Nephron progenitor cell (in vitro differentiated cells): ENCODE data around the gene SPOUT1.
A peak's percentile ranks its signal among the peaks of the same experiment; 100 is the strongest.

Experiments used
- DNase-seq: peaks from one replicate; pipeline ENCODE4 v3.0.0; 2021
- H3K27ac Mint-ChIP-seq: 2 replicates; pipeline ENCODE4 v1.8.0; 2021; ENCODE audit warnings: mild to moderate bottlenecking, moderate library complexity, mixed read lengths
- H3K27me3 Mint-ChIP-seq: 2 replicates; pipeline ENCODE4 v1.8.0; 2021; ENCODE audit warnings: mild to moderate bottlenecking, low read depth, mixed read lengths; ENCODE audit not compliant: poor library complexity
- H3K36me3 Mint-ChIP-seq: 2 replicates; pipeline ENCODE4 v1.8.0; 2021; ENCODE audit warnings: low read depth, mixed read lengths
- H3K4me1 Mint-ChIP-seq: 2 replicates; pipeline ENCODE4 v1.8.0; 2021; ENCODE audit warnings: mixed read lengths
- H3K4me3 Mint-ChIP-seq: 2 replicates; pipeline ENCODE4 v1.8.0; 2021; ENCODE audit warnings: mild to moderate bottlenecking, moderate library complexity, mixed read lengths
- H3K9me3 Mint-ChIP-seq: 2 replicates; pipeline ENCODE4 v1.8.0; 2021; ENCODE audit warnings: mild to moderate bottlenecking, moderate library complexity, mixed read lengths
- TF ChIP-seq, protein P1 (sequence below): fragments of 200-600 bp; sonication (generic); IDR thresholded peaks from 2 replicates; pipeline ENCODE4 v1.5.0; 2021; ENCODE audit warnings: antibody characterized with exemption

SPOUT1 gene

DNA sequence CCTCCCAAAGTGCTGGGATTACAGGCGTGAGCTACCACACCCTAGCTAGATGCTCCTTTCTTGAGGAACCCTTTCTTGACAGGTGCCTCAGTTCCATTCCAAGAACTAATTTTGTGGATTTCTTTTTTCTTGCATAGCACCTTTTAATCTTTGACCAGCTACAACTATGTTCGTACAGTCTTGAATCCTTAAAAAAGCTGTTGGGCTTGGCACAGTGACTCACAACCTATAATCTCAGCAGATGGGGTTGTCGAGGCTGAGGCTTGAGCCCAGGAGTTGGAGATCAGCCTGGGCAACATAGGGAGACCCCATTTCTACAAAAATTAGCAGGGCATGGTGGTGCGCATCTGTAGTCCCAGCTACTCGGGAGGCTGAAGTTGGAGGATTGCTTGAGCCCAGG, 56.5 kb downstream of the SPOUT1 start:
- peak overlapping the region; percentile 45 for H3K27ac Mint-ChIP-seq
- peaks cover 2% of the 10 kb centered on the region for H3K27me3 Mint-ChIP-seq
- peaks cover 13% of the 10 kb centered on the region for H3K4me1 Mint-ChIP-seq
- peak overlapping the region; percentile 98 for H3K4me3 Mint-ChIP-seq
- H3K36me3 Mint-ChIP-seq = no peaks in the 10 kb centered on the region
- TF ChIP-seq, protein P1, sequence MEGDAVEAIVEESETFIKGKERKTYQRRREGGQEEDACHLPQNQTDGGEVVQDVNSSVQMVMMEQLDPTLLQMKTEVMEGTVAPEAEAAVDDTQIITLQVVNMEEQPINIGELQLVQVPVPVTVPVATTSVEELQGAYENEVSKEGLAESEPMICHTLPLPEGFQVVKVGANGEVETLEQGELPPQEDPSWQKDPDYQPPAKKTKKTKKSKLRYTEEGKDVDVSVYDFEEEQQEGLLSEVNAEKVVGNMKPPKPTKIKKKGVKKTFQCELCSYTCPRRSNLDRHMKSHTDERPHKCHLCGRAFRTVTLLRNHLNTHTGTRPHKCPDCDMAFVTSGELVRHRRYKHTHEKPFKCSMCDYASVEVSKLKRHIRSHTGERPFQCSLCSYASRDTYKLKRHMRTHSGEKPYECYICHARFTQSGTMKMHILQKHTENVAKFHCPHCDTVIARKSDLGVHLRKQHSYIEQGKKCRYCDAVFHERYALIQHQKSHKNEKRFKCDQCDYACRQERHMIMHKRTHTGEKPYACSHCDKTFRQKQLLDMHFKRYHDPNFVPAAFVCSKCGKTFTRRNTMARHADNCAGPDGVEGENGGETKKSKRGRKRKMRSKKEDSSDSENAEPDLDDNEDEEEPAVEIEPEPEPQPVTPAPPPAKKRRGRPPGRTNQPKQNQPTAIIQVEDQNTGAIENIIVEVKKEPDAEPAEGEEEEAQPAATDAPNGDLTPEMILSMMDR = no peak
- no peak for DNase-seq
- peaks cover 21% of the 10 kb centered on the region for H3K9me3 Mint-ChIP-seq

DNA sequence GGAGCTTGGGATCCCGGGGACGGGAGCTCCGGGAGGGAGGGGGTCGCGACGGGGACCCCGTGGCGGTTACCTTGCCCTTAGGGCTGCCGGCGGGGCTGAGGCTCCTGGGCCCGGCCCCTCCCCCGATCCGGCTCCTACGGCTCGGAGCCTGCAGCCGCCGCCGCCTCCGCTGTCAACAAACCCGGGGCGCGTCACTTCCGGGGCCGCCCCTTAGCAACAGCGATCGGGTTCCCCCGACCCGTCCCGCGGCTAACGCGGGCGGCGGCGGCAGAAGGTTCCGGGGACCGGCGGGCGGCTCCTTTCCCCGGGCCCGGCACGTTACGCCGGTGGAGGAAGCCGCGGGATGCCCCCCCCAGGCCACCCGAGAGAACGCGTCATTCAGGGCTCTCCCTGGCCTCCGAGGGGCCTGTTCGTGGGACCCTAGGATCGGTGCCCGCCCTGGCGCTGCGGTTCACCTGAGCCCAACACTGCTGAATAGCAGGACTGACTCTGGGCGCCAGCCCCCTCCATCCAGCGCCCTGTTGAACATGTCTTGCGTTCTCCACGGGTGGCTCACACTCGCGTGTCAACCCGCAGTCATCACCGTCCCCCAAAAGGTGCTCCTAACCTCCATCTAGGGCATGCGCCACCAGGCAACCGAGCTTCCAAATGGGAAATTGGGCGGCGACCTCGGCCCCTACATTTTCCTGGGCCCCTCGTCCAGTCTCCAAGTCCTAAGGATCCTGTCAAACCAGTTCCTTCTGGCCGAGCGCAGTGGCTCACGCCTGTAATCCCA, 57.7 kb downstream of the SPOUT1 start, which contains the start of gene ZER1:
Gene ZER1 (minus strand): TSS at position 183 of the 775 bp plus-strand sequence. CDS start 16,362 bp downstream, outside the sequence.
- TF ChIP-seq, protein P1 = no peak
- Mint-ChIP-seq H3K4me1 (peaks cover 13% of the 10 kb centered on the region), H3K27me3 (no peaks in the 10 kb centered on the region), H3K9me3 (peaks cover 16% of the 10 kb centered on the region), H3K27ac (peak within 1 kb of the TSS; percentile 98), H3K4me3 (peak within 1 kb of the TSS; percentile 98), H3K36me3 (no peaks in the 10 kb centered on the region)
- peak; percentile 96 for DNase-seq

DNA sequence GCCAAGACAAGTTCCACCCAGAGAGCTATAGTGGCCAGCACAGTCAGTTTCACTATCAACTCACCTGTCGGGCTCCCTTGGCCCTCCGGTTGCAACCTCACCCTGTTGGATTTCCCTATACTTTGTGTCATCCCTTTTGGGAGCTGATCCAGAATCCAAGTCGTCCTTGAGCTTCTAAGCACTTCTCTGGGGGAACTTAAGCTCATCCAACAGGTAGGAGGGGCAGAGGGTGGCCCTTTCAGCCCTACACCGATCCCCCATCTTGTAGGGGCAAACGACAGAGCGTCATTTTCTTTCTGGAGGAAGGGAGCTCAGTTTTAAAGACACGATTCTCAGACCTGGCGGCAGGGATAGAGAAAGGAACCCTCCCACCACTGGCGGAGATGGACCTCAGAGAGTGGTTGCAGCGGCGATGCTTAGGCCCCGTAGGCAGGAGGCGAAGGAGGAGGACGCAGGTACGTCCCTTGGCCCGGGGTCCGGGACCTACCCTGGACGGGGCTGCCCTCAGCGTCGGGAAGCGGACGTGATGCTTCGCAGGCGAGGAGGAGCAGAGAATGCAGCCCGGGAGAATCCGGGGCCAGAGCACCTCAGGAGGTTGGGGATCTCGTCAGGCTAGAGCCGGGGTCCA, 58.4 kb downstream of the SPOUT1 start:
- DNase-seq = no peak
- Mint-ChIP-seq H3K9me3 (peaks cover 15% of the 10 kb centered on the region), H3K4me1 (peaks cover 13% of the 10 kb centered on the region), H3K36me3 (no peaks in the 10 kb centered on the region), H3K4me3 (peak overlapping the region; percentile 98), H3K27me3 (no peaks in the 10 kb centered on the region), H3K27ac (peak overlapping the region; percentile 98)
- TF ChIP-seq, protein P1 = no peak

DNA sequence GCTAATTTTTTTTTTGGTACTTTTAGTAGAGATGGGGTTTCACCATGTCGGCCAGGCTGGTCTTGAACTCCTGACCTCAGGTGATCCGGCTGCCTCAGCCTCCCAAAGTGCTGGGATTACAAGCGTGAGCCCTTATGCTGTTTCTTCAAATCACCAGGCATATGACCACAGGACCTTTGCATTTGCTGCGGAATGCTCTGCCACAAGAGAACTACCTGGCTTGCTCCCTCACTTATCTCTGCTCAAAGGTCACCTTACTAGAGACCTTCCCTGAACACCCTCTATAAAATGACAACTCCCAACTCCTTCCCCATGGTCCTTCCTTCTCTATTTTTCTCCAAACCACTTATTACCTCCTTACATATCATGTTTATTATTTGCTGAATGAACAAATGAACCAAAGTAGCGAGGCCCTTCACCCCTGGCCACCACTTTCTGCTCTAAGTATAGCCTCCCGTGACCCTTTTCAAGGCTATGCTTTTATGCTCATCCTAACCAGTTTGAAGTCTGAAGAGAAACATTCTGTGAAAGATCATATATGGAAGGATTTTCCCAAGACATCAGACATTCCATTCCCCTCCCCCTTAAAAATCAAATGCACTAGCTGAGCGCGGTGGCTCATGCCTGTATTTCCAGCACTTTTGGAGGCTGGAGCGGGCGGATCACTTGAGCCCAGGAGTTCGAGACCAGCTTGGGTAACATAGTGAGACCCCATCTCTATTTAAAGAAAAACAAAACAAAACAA, 59.1 kb downstream of the SPOUT1 start:
- TF ChIP-seq, protein P1 = no peak
- Mint-ChIP-seq H3K4me3 (peak overlapping the region; percentile 98), H3K4me1 (peaks cover 13% of the 10 kb centered on the region), H3K36me3 (peaks cover 2% of the 10 kb centered on the region), H3K27me3 (no peaks in the 10 kb centered on the region), H3K27ac (peak overlapping the region; percentile 98), H3K9me3 (peaks cover 8% of the 10 kb centered on the region)
- DNase-seq = no peak
